WTC11 (cell line): ENCODE results near the gene HSPG2. TPM values are rescaled to one million over a fixed set of nuclear protein-coding genes. Genes with fewer than 3 reads are reported as not detected.

Experiments
- ATAC-seq: fragments of 200-7000 bp; cut with Tn5 transposase; 2 replicates; pipeline ENCODE4 v1.10.0; 2021; ENCODE audit warnings: mild to moderate bottlenecking, moderate library complexity
- CTCF ChIA-PET: fragments of 300-600 bp; sonication (Branson Sonifier 250); formaldehyde crosslinking; loops from one replicate; lab custom pipeline; 2021; ENCODE audit warnings: antibody characterized with exemption; lab: Charles Lee
- POLR2A ChIA-PET: fragments of 350-600 bp; sonication (Branson Sonifier 250); formaldehyde crosslinking; loops from one replicate; lab custom pipeline; 2021; ENCODE audit warnings: antibody characterized with exemption; lab: Charles Lee
- DNase-seq: peaks from one replicate; pipeline ENCODE4 v3.0.0; 2021; ENCODE audit warnings: low spot score
- H3K27ac Mint-ChIP-seq: 2 replicates; pipeline ENCODE4 v1.8.0; 2021; ENCODE audit warnings: mixed read lengths
- H3K27me3 Mint-ChIP-seq: 2 replicates; pipeline ENCODE4 v1.8.0; 2021; ENCODE audit warnings: low read depth, mild to moderate bottlenecking, moderate library complexity, mixed read lengths
- H3K36me3 Mint-ChIP-seq: 2 replicates; pipeline ENCODE4 v1.8.0; 2021; ENCODE audit warnings: mixed read lengths
- H3K4me1 Mint-ChIP-seq: 2 replicates; pipeline ENCODE4 v1.8.0; 2022; ENCODE audit warnings: mixed read lengths
- H3K4me3 Mint-ChIP-seq: 2 replicates; pipeline ENCODE4 v1.8.0; 2021; ENCODE audit warnings: mild to moderate bottlenecking, moderate library complexity, mixed read lengths
- H3K9me3 Mint-ChIP-seq: 2 replicates; pipeline ENCODE4 v1.8.0; 2021; ENCODE audit warnings: mixed read lengths
- CREB1 ChIP-seq: sonication (generic); formaldehyde crosslinking; IDR thresholded peaks from 2 replicates; pipeline ENCODE4 v1.8.0; 2023; ENCODE audit warnings: mild to moderate bottlenecking, missing genetic modification reagents
- ESRRA ChIP-seq: sonication (generic); formaldehyde crosslinking; IDR thresholded peaks from 2 replicates; pipeline ENCODE4 v1.8.1; 2022; ENCODE audit warnings: mild to moderate bottlenecking, missing genetic modification reagents, borderline replicate concordance
- HMGA2 ChIP-seq: fragments of 250-450 bp; sonication (Bioruptor Pico); IDR thresholded peaks from 2 replicates; pipeline ENCODE4 v1.4.0; 2021; ENCODE audit warnings: mild to moderate bottlenecking, moderate library complexity
- IRF2 ChIP-seq: sonication (generic); formaldehyde crosslinking; IDR thresholded peaks from 2 replicates; pipeline ENCODE4 v1.8.0; 2022; ENCODE audit warnings: low read depth, missing genetic modification reagents, borderline replicate concordance
- JAZF1 ChIP-seq: fragments of 250-450 bp; sonication (Bioruptor Pico); IDR thresholded peaks from 2 replicates; pipeline ENCODE4 v1.9.0; 2021; ENCODE audit warnings: moderate library complexity, mild to moderate bottlenecking, inconsistent platforms
- NR1H2 ChIP-seq: sonication (generic); formaldehyde crosslinking; IDR thresholded peaks from 2 replicates; pipeline ENCODE4 v1.9.0; 2021; ENCODE audit warnings: mild to moderate bottlenecking, moderate library complexity, missing genetic modification reagents
- RORB ChIP-seq: fragments of 250-450 bp; sonication (Bioruptor Pico); IDR thresholded peaks from 2 replicates; pipeline ENCODE4 v1.9.0; 2021; ENCODE audit warnings: mild to moderate bottlenecking
- SOX15 ChIP-seq: fragments of 250-450 bp; sonication (Bioruptor Pico); IDR thresholded peaks from 2 replicates; pipeline ENCODE4 v1.9.0; 2021; ENCODE audit warnings: mild to moderate bottlenecking
- TEAD4 ChIP-seq: sonication (generic); formaldehyde crosslinking; IDR thresholded peaks from 2 replicates; pipeline ENCODE4 v1.8.0; 2022; ENCODE audit warnings: mild to moderate bottlenecking, missing genetic modification reagents
- ZNF138 ChIP-seq: sonication (generic); formaldehyde crosslinking; conservative IDR thresholded peaks from 2 replicates; pipeline ENCODE4 v1.8.1; 2022; ENCODE audit warnings: mild to moderate bottlenecking, moderate library complexity, missing genetic modification reagents
- total RNA-seq: library from RNA; stranded (reverse); gene quantifications from 3 replicates; pipeline ENCODE4 v1.2.3, GENCODE V29; 2021
- TF ChIP-seq, protein P1 (sequence below): sonication (generic); formaldehyde crosslinking; IDR thresholded peaks from 2 replicates; pipeline ENCODE4 v1.8.1; 2023; ENCODE audit warnings: mild to moderate bottlenecking, moderate library complexity, missing genetic modification reagents
- TF ChIP-seq, protein P2 (sequence below): sonication (generic); formaldehyde crosslinking; IDR thresholded peaks from 2 replicates; pipeline ENCODE4 v1.8.0; 2023; ENCODE audit warnings: mild to moderate bottlenecking, missing genetic modification reagents
- TF ChIP-seq, protein P3 (sequence below): sonication (generic); formaldehyde crosslinking; IDR thresholded peaks from 2 replicates; pipeline ENCODE4 v1.8.0; 2022; ENCODE audit warnings: mild to moderate bottlenecking, missing genetic modification reagents
- TF ChIP-seq, protein P4 (sequence below): sonication (generic); formaldehyde crosslinking; IDR thresholded peaks from 2 replicates; pipeline ENCODE4 v1.8.1; 2023; ENCODE audit warnings: mild to moderate bottlenecking, missing genetic modification reagents
- TF ChIP-seq, protein P5 (sequence below): fragments of 250-450 bp; sonication (Bioruptor Pico); IDR thresholded peaks from 2 replicates; pipeline ENCODE4 v1.9.0; 2021; ENCODE audit warnings: mild to moderate bottlenecking
- TF ChIP-seq, protein P6 (sequence below): fragments of 250-450 bp; sonication (Bioruptor Pico); IDR thresholded peaks from 2 replicates; pipeline ENCODE4 v1.8.0; 2021; ENCODE audit warnings: mild to moderate bottlenecking
- TF ChIP-seq, protein P7 (sequence below): sonication (generic); formaldehyde crosslinking; IDR thresholded peaks from 2 replicates; pipeline ENCODE4 v1.8.0; 2022; ENCODE audit warnings: mild to moderate bottlenecking, missing genetic modification reagents
- TF ChIP-seq, protein P8 (sequence below): sonication (generic); formaldehyde crosslinking; IDR thresholded peaks from 2 replicates; pipeline ENCODE4 v1.8.0; 2022; ENCODE audit warnings: mild to moderate bottlenecking, missing genetic modification reagents
- TF ChIP-seq, protein P9 (sequence below): sonication (generic); formaldehyde crosslinking; IDR thresholded peaks from 2 replicates; pipeline ENCODE4 v1.8.0; 2022; ENCODE audit warnings: missing genetic modification reagents

The HSPG2 gene
- total RNA-seq, 1 experiment from 2014 or later = 120 TPM

DNA sequence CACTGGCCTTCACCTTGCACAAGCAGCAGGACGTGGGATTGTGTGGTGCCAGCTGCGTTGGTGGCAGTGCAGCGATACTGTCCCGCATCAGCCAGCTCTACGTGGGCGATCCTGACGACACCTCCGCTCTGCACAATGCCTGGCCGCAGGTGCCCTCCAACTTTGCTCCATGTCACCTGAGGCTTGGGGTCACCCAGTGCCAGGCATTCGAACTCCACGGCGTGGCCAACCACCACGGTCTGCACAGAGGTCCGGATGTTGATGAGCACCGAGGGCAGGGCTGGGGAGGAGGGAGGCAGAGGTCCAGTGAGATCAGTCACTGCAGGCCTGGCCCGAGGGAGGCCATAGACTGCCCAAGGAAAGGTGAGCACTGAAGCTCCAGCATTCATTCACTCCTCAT, 102.4 kb downstream of the HSPG2 start (continued):
- TF ChIP-seq, protein P1, sequence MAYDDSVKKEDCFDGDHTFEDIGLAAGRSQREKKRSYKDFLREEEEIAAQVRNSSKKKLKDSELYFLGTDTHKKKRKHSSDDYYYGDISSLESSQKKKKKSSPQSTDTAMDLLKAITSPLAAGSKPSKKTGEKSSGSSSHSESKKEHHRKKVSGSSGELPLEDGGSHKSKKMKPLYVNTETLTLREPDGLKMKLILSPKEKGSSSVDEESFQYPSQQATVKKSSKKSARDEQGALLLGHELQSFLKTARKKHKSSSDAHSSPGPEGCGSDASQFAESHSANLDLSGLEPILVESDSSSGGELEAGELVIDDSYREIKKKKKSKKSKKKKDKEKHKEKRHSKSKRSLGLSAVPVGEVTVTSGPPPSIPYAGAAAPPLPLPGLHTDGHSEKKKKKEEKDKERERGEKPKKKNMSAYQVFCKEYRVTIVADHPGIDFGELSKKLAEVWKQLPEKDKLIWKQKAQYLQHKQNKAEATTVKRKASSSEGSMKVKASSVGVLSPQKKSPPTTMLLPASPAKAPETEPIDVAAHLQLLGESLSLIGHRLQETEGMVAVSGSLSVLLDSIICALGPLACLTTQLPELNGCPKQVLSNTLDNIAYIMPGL (CRISPR knock-in tag) = no peak
- TF ChIP-seq, protein P2, sequence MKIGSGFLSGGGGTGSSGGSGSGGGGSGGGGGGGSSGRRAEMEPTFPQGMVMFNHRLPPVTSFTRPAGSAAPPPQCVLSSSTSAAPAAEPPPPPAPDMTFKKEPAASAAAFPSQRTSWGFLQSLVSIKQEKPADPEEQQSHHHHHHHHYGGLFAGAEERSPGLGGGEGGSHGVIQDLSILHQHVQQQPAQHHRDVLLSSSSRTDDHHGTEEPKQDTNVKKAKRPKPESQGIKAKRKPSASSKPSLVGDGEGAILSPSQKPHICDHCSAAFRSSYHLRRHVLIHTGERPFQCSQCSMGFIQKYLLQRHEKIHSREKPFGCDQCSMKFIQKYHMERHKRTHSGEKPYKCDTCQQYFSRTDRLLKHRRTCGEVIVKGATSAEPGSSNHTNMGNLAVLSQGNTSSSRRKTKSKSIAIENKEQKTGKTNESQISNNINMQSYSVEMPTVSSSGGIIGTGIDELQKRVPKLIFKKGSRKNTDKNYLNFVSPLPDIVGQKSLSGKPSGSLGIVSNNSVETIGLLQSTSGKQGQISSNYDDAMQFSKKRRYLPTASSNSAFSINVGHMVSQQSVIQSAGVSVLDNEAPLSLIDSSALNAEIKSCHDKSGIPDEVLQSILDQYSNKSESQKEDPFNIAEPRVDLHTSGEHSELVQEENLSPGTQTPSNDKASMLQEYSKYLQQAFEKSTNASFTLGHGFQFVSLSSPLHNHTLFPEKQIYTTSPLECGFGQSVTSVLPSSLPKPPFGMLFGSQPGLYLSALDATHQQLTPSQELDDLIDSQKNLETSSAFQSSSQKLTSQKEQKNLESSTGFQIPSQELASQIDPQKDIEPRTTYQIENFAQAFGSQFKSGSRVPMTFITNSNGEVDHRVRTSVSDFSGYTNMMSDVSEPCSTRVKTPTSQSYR = no peak
- TF ChIP-seq JAZF1 (CRISPR knock-in tag) (no peak), ZNF138 (CRISPR knock-in tag) (no peak), TEAD4 (CRISPR knock-in tag) (no peak), SOX15 (no peak)

DNA sequence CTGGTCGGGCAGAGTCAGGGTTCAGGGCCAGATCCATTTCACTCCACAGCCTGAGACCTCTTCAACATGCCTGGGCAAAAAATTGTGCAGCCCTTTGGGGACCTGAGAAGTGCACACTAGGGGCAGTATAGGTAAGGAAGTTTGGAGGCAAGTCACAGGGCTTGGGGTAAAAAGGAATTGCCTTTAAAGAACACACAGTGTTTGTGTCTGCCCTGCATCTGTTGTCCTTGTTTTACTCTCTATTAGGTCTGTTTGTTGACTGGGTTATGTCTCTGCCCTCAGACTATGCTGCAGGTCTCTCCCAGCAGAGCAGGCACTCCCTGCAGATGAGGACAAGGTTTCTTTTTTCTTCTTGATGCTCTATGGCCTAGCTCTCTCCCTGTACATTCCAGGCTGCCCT, 103.0 kb downstream of the HSPG2 start:
- Mint-ChIP-seq H3K9me3 (peaks cover 19% of the 10 kb centered on the region), H3K36me3 (peaks cover 57% of the 10 kb centered on the region), H3K27ac (no peak overlapping the region; the same call in none of the 2 replicates), H3K4me3 (no peak overlapping the region), H3K4me1 (no peaks in the 10 kb centered on the region), H3K27me3 (no peaks in the 10 kb centered on the region)
- POLR2A ChIA-PET = no interaction called here
- ATAC-seq = no peak
- DNase-seq = no peak
- TF ChIP-seq, protein P3, sequence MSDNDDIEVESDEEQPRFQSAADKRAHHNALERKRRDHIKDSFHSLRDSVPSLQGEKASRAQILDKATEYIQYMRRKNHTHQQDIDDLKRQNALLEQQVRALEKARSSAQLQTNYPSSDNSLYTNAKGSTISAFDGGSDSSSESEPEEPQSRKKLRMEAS (CRISPR knock-in tag) = no peak
- TF ChIP-seq, protein P4, sequence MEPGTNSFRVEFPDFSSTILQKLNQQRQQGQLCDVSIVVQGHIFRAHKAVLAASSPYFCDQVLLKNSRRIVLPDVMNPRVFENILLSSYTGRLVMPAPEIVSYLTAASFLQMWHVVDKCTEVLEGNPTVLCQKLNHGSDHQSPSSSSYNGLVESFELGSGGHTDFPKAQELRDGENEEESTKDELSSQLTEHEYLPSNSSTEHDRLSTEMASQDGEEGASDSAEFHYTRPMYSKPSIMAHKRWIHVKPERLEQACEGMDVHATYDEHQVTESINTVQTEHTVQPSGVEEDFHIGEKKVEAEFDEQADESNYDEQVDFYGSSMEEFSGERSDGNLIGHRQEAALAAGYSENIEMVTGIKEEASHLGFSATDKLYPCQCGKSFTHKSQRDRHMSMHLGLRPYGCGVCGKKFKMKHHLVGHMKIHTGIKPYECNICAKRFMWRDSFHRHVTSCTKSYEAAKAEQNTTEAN = no peak
- TF ChIP-seq, protein P5, sequence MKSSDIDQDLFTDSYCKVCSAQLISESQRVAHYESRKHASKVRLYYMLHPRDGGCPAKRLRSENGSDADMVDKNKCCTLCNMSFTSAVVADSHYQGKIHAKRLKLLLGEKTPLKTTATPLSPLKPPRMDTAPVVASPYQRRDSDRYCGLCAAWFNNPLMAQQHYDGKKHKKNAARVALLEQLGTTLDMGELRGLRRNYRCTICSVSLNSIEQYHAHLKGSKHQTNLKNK (CRISPR knock-in tag) = no peak
- TF ChIP-seq HMGA2 (CRISPR knock-in tag) = no peak
- no peak for TF ChIP-seq ESRRA (CRISPR knock-in tag)
- TF ChIP-seq, protein P6, sequence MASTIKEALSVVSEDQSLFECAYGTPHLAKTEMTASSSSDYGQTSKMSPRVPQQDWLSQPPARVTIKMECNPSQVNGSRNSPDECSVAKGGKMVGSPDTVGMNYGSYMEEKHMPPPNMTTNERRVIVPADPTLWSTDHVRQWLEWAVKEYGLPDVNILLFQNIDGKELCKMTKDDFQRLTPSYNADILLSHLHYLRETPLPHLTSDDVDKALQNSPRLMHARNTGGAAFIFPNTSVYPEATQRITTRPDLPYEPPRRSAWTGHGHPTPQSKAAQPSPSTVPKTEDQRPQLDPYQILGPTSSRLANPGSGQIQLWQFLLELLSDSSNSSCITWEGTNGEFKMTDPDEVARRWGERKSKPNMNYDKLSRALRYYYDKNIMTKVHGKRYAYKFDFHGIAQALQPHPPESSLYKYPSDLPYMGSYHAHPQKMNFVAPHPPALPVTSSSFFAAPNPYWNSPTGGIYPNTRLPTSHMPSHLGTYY (CRISPR knock-in tag) = no peak
- TF ChIP-seq, protein P7, sequence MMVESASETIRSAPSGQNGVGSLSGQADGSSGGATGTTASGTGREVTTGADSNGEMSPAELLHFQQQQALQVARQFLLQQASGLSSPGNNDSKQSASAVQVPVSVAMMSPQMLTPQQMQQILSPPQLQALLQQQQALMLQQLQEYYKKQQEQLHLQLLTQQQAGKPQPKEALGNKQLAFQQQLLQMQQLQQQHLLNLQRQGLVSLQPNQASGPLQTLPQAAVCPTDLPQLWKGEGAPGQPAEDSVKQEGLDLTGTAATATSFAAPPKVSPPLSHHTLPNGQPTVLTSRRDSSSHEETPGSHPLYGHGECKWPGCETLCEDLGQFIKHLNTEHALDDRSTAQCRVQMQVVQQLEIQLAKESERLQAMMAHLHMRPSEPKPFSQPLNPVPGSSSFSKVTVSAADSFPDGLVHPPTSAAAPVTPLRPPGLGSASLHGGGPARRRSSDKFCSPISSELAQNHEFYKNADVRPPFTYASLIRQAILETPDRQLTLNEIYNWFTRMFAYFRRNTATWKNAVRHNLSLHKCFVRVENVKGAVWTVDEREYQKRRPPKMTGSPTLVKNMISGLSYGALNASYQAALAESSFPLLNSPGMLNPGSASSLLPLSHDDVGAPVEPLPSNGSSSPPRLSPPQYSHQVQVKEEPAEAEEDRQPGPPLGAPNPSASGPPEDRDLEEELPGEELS (CRISPR knock-in tag) = no peak
- no peak for TF ChIP-seq IRF2 (CRISPR knock-in tag)
- TF ChIP-seq RORB (CRISPR knock-in tag) = no peak
- TF ChIP-seq, protein P8, sequence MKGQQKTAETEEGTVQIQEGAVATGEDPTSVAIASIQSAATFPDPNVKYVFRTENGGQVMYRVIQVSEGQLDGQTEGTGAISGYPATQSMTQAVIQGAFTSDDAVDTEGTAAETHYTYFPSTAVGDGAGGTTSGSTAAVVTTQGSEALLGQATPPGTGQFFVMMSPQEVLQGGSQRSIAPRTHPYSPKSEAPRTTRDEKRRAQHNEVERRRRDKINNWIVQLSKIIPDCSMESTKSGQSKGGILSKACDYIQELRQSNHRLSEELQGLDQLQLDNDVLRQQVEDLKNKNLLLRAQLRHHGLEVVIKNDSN (CRISPR knock-in tag) = no peak
- TF ChIP-seq, protein P9, sequence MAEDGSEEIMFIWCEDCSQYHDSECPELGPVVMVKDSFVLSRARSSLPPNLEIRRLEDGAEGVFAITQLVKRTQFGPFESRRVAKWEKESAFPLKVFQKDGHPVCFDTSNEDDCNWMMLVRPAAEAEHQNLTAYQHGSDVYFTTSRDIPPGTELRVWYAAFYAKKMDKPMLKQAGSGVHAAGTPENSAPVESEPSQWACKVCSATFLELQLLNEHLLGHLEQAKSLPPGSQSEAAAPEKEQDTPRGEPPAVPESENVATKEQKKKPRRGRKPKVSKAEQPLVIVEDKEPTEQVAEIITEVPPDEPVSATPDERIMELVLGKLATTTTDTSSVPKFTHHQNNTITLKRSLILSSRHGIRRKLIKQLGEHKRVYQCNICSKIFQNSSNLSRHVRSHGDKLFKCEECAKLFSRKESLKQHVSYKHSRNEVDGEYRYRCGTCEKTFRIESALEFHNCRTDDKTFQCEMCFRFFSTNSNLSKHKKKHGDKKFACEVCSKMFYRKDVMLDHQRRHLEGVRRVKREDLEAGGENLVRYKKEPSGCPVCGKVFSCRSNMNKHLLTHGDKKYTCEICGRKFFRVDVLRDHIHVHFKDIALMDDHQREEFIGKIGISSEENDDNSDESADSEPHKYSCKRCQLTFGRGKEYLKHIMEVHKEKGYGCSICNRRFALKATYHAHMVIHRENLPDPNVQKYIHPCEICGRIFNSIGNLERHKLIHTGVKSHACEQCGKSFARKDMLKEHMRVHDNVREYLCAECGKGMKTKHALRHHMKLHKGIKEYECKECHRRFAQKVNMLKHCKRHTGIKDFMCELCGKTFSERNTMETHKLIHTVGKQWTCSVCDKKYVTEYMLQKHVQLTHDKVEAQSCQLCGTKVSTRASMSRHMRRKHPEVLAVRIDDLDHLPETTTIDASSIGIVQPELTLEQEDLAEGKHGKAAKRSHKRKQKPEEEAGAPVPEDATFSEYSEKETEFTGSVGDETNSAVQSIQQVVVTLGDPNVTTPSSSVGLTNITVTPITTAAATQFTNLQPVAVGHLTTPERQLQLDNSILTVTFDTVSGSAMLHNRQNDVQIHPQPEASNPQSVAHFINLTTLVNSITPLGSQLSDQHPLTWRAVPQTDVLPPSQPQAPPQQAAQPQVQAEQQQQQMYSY (CRISPR knock-in tag) = no peak
- TF ChIP-seq NR1H2 (CRISPR knock-in tag) = no peak
- no peak for TF ChIP-seq CREB1 (CRISPR knock-in tag)
- TF ChIP-seq, all 79 proteins: peak for 0
- CTCF ChIA-PET = no interaction called here
